ENCODE results near the gene GLIS2. TPM values are rescaled to one million over a fixed set of nuclear protein-coding genes. Genes with fewer than 3 reads are reported as not detected.

The GLIS2 gene
- total RNA-seq, 1 experiment from 2014 or later = 18.2 TPM

- no peaks in the 10 kb centered on the region for H3K36me3 ChIP-seq (ENCODE audit: control insufficient read depth in 1 of 2, insufficient read depth in 2 of 2, low read length in 2 of 2)
These were observed 71.9 kb downstream of the GLIS2 start for GRCh38 chr16:4387781-4388180.

More at GRCh38 chr16:4387781-4388180, 71.9 kb downstream of the GLIS2 start:
- Histone ChIP-seq H3K9me2 (ENCODE audit: insufficient read depth) (no peaks in the 10 kb centered on the region), H2AFZ (ENCODE audit: low read depth, low read length, poor library complexity, severe bottlenecking) (no peak overlapping the region), H3K4me2 (ENCODE audit: low read length) (no peak overlapping the region), H3K27ac (ENCODE audit: low read depth, low read length) (no peak overlapping the region), H3K27me3 (ENCODE audit: insufficient read depth, low read length) (no peaks in the 10 kb centered on the region), H3K79me2 (ENCODE audit: insufficient read depth, low read length) (no peaks in the 10 kb centered on the region), H3K9me3 (ENCODE audit: control insufficient read depth in 1 of 2, insufficient read depth in 1 of 2, low read depth in 1 of 2, low read length in 2 of 2) (no peaks in the 10 kb centered on the region), H3K4me3 (replicated peaks in 1 of 2; ENCODE audit: low read depth in 1 of 2, low read length in 2 of 2) (no peak overlapping the region), H4K20me1 (ENCODE audit: insufficient read depth) (no peaks in the 10 kb centered on the region), H3K4me1 (ENCODE audit: control insufficient read depth in 1 of 2, insufficient read depth in 2 of 2, low read length in 2 of 2) (peaks cover 0 to 5% of the 10 kb centered on the region in 2 experiments; a peak in 2 of 4 replicates), H3K9ac (ENCODE audit: low read length) (no peak overlapping the region)
- no TSS peak for BruUV-seq (replicated peaks)
- ChIA-PET RAD21 (ENCODE audit: low non-redundant PET in 1 of 2, low total read pairs in 2 of 2, uncharacterized antibody in 2 of 2, unreplicated experiment in 2 of 2) (no interaction called here), CTCF (no interaction called here), POLR2A (no interaction called here)
- intact Hi-C loops (cut with micrococcal nuclease) = no loop called here
- no peak for DNase-seq (ENCODE audit: low read depth, low spot score)
- no peak for TF ChIP-seq SP1 (IDR thresholded peaks at IDR 0.05; ENCODE audit: low read depth)
- no peak for TF ChIP-seq SIN3A (IDR thresholded peaks at IDR 0.05; ENCODE audit: low read depth)
- TF ChIP-seq POLR2AphosphoS5 (IDR thresholded peaks at IDR 0.05; ENCODE audit: low read depth, low read length) = no peak
- no peak for TF ChIP-seq YY1 (IDR thresholded peaks at IDR 0.05; ENCODE audit: extremely low read depth, insufficient replicate concordance, low read depth, low read length)
- TF ChIP-seq ATF3 (IDR thresholded peaks at IDR 0.05) = no peak
- TF ChIP-seq ZFX (IDR thresholded peaks at IDR 0.05) = no peak
- no peak for TF ChIP-seq RAD21 (IDR thresholded peaks at IDR 0.05; ENCODE audit: low read depth)
- no peak for TF ChIP-seq MAX (IDR thresholded peaks at IDR 0.05)
- no peak for TF ChIP-seq EZH2phosphoT487 (IDR thresholded peaks at IDR 0.05; ENCODE audit: borderline replicate concordance)
- TF ChIP-seq EGR1 (IDR thresholded peaks at IDR 0.05; ENCODE audit: low read depth) = no peak
- no peak for TF ChIP-seq ELF1 (IDR thresholded peaks at IDR 0.05; ENCODE audit: borderline replicate concordance, low read depth)
- TF ChIP-seq ZBTB33 (IDR thresholded peaks at IDR 0.05; ENCODE audit: extremely low read depth, insufficient replicate concordance, low read length) = no peak
- TF ChIP-seq FOSL1 (IDR thresholded peaks at IDR 0.05; ENCODE audit: low read depth) = no peak
- TF ChIP-seq CBX3 (IDR thresholded peaks at IDR 0.05; ENCODE audit: low read depth) = no peak
- TF ChIP-seq POLR2A (IDR thresholded peaks at IDR 0.05; ENCODE audit: borderline replicate concordance, extremely low read depth, insufficient read depth, insufficient read length) = no peak
- ATAC-seq = no peak
